ENCODE results near the gene AWAT2. TPM values are rescaled to one million over a fixed set of nuclear protein-coding genes. Genes with fewer than 3 reads are reported as not detected.

The AWAT2 gene
- total RNA-seq, 3 donors from 2014 or later (not counting 1 experiment from before 2014, with no cell fraction given) = not detected

DNA sequence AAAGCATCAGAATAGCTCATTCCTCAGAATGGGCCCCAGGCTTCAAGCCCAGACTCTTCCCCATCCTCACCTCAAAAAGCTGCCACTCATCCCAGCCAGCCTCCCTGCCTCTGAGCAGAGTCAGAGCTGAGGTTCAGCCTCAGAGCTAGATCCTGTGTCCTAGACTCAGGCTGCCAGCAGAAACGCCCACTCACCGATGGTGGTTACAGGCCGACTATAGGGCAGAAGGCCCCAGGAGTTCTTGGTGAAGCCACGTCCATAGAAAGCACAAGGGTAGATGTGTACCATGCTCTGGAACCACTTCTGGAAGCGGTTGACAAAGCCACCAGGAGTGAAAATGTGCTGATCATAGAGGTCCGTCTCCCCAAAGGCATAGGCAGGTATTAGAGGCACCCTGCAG is 7.7 kb downstream of the AWAT2 start:
- Mint-ChIP-seq H3K27me3 (ENCODE audit: low read depth in 2 of 2) (peaks cover 5 to 17% of the 10 kb centered on the region in 2 donors), H3K36me3 (no peaks in the 10 kb centered on the region), H3K4me3 (no peak overlapping the region), H3K27ac (no peak overlapping the region), H3K4me1 (no peaks in the 10 kb centered on the region), H3K9me3 (no peaks in the 10 kb centered on the region)
- no peak for TF ChIP-seq CTCF (IDR thresholded peaks at IDR 0.05)
- no peaks in the 10 kb centered on the region for H3K27me3 ChIP-seq (ENCODE audit: control insufficient read depth, insufficient read depth, low read length)
- H3K9me3 ChIP-seq (ENCODE audit: control insufficient read depth, insufficient read depth, low read length) = no peaks in the 10 kb centered on the region
- no peak for ATAC-seq
- H3K4me3 ChIP-seq (ENCODE audit: low read length) = no peak overlapping the region
- H3K27ac ChIP-seq (ENCODE audit: low read length) = no peak overlapping the region
- 83% methylated on average over 6 of the region's 6 CpGs for WGBS (ENCODE audit: insufficient coverage)
- no peak for DNase-seq
- no peaks in the 10 kb centered on the region for H3K36me3 ChIP-seq (ENCODE audit: control insufficient read depth, insufficient read depth, low read length)
- H3K4me1 ChIP-seq (ENCODE audit: control insufficient read depth, insufficient read depth, low read length) = no peaks in the 10 kb centered on the region
- intact Hi-C loops (cut with micrococcal nuclease) = no loop called here

DNA sequence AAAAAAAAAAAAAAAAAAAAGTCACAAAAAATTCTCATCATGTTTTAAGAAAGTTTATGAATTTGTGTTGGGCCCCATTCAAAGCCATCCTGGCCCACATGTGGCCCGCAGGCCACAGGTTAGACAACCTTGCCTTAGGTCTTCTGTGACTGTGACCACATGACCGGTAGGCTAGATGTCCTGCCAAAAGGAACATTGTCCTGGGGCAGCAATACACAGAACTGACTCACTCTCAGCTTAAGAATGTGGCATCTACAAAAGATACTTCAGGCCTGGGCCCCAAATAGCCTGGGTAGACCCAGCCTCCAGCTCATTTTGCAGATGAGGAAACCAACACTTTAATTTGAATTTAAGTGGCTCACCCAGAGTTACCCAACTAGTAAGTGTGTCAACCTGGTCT is 10.0 kb downstream of the AWAT2 start:
- H3K27me3 Mint-ChIP-seq (ENCODE audit: low read depth in 2 of 2) = peaks cover 1 to 13% of the 10 kb centered on the region in 2 donors
- H3K27ac Mint-ChIP-seq = no peak overlapping the region
- no peaks in the 10 kb centered on the region for H3K9me3 Mint-ChIP-seq
- no peaks in the 10 kb centered on the region for H3K4me1 Mint-ChIP-seq
- Histone ChIP-seq H3K4me1 (ENCODE audit: control insufficient read depth, insufficient read depth, low read length) (no peaks in the 10 kb centered on the region), H3K4me3 (ENCODE audit: low read length) (no peak overlapping the region), H3K27ac (ENCODE audit: low read length) (no peak overlapping the region), H3K27me3 (ENCODE audit: control insufficient read depth, insufficient read depth, low read length) (no peaks in the 10 kb centered on the region), H3K9me3 (ENCODE audit: control insufficient read depth, insufficient read depth, low read length) (no peaks in the 10 kb centered on the region), H3K36me3 (ENCODE audit: control insufficient read depth, insufficient read depth, low read length) (no peaks in the 10 kb centered on the region)
- DNase-seq = no peak
- intact Hi-C loops (cut with micrococcal nuclease) = no loop called here
- H3K4me3 Mint-ChIP-seq = no peak overlapping the region
- WGBS (ENCODE audit: insufficient coverage) = 97% methylated on average over 2 of the region's 2 CpGs
- TF ChIP-seq CTCF (IDR thresholded peaks at IDR 0.05) = no peak
- no peak for ATAC-seq
- no peaks in the 10 kb centered on the region for H3K36me3 Mint-ChIP-seq

DNA sequence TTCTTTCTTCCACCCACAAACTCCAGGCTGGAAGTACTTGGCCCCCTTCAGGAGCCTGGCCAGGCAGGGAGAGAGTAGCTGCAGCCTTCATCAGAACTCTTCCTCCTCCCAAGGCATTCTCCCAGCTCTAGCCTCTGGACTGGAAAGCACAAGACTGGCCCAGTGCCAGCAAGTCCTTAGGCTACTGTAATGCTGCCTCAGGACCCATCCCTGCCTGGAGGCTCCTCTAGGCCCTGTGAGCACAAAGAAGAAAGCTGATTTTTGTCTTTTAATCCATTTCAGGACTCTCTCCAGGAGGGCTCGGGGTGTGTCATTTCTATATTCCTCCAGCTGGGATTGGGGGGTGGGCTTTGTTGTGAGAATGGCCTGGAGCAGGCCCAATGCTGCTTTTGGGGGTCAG is 10.8 kb downstream of the AWAT2 start:
- no peak overlapping the region for H3K4me3 ChIP-seq (ENCODE audit: low read length)
- Mint-ChIP-seq H3K27me3 (ENCODE audit: low read depth in 2 of 2) (peaks cover 0 to 8% of the 10 kb centered on the region in 2 donors), H3K4me3 (no peak overlapping the region), H3K27ac (no peak overlapping the region), H3K9me3 (no peaks in the 10 kb centered on the region), H3K36me3 (no peaks in the 10 kb centered on the region), H3K4me1 (no peaks in the 10 kb centered on the region)
- ATAC-seq (no peak), DNase-seq (no peak)
- H3K27ac ChIP-seq (ENCODE audit: low read length) = no peak overlapping the region
- no peaks in the 10 kb centered on the region for H3K9me3 ChIP-seq (ENCODE audit: control insufficient read depth, insufficient read depth, low read length)
- H3K27me3 ChIP-seq (ENCODE audit: control insufficient read depth, insufficient read depth, low read length) = no peaks in the 10 kb centered on the region
- H3K36me3 ChIP-seq (ENCODE audit: control insufficient read depth, insufficient read depth, low read length) = no peaks in the 10 kb centered on the region
- intact Hi-C loops (cut with micrococcal nuclease) = no loop called here
- TF ChIP-seq CTCF (IDR thresholded peaks at IDR 0.05) = no peak
- WGBS (ENCODE audit: insufficient coverage) = 86% methylated on average over 1 of the region's 1 CpG
- no peaks in the 10 kb centered on the region for H3K4me1 ChIP-seq (ENCODE audit: control insufficient read depth, insufficient read depth, low read length)

GRCh38 chrX:70038515-70038914 is 11.2 kb downstream of the AWAT2 start:
- Histone ChIP-seq H3K9me3 (ENCODE audit: control insufficient read depth, insufficient read depth, low read length) (no peaks in the 10 kb centered on the region), H3K4me1 (ENCODE audit: control insufficient read depth, insufficient read depth, low read length) (no peaks in the 10 kb centered on the region), H3K4me3 (ENCODE audit: low read length) (no peak overlapping the region), H3K27me3 (ENCODE audit: control insufficient read depth, insufficient read depth, low read length) (no peaks in the 10 kb centered on the region), H3K27ac (ENCODE audit: low read length) (no peak overlapping the region), H3K36me3 (ENCODE audit: control insufficient read depth, insufficient read depth, low read length) (no peaks in the 10 kb centered on the region)
- no peaks in the 10 kb centered on the region for H3K4me1 Mint-ChIP-seq
- ATAC-seq (no peak), DNase-seq (no peak)
- H3K9me3 Mint-ChIP-seq = no peaks in the 10 kb centered on the region
- intact Hi-C loops (cut with micrococcal nuclease) = no loop called here
- no peak overlapping the region for H3K4me3 Mint-ChIP-seq
- no peak for TF ChIP-seq CTCF (IDR thresholded peaks at IDR 0.05)
- H3K27me3 Mint-ChIP-seq (ENCODE audit: low read depth in 2 of 2) = peaks cover 0 to 8% of the 10 kb centered on the region in 2 donors
- no peak overlapping the region for H3K27ac Mint-ChIP-seq
- H3K36me3 Mint-ChIP-seq = no peaks in the 10 kb centered on the region
- WGBS (ENCODE audit: insufficient coverage) = no CpG with 5 or more reads among the region's 2 CpGs

All from natural killer cell (primary cell).